Prostate gland (tissue), 2 donors: Measurements from ENCODE around the gene ANG. TPM values are rescaled to one million over a fixed set of nuclear protein-coding genes. Genes with fewer than 3 reads are reported as not detected.

Source experiments
- DNase-seq: peaks from one replicate; pipeline ENCODE4 v3.0.0-alpha.2; 2019; ENCODE audit warnings: low spot score
- H3K27ac ChIP-seq, 2 donors: fragments of 200-600 bp; sonication (generic); 2 replicates each; pipeline ENCODE4 v1.5.1; 2017 to 2019
- H3K27me3 ChIP-seq: fragments of 200-600 bp; sonication (generic); replicated peaks from 2 replicates; pipeline ENCODE4 v1.5.1; 2019; ENCODE audit not compliant: insufficient read depth
- H3K36me3 ChIP-seq, 2 donors: fragments of 200-600 bp; sonication (generic); 1 replicate in 1 of 2; 2 replicates in 1 of 2; pipeline versions ENCODE4 v1.5.1 to v1.8.1; 2017 to 2019
- H3K4me1 ChIP-seq: fragments of 200-600 bp; sonication (generic); replicated peaks from 2 replicates; pipeline ENCODE4 v1.5.1; 2019
- H3K4me3 ChIP-seq, 2 donors: fragments of 200-600 bp; sonication (generic); 2 replicates each; pipeline ENCODE4 v1.5.1; 2017 to 2019
- H3K9me3 ChIP-seq: fragments of 200-600 bp; sonication (generic); 2 replicates; pipeline ENCODE4 v1.5.1; 2017
- CTCF ChIP-seq, 4 experiments: fragments of 200-600 bp in 2 of 4; fragments of 450-650 bp in 2 of 4; sonication (generic) in 2 of 4; IDR thresholded peaks; 1 replicate in 3 of 4; 2 replicates in 1 of 4; pipeline ENCODE4 v1.5.1; 2016 to 2019; ENCODE audit warnings: antibody characterized with exemption in 4 of 4, mild to moderate bottlenecking in 2 of 4, moderate library complexity in 2 of 4
- POLR2A ChIP-seq: fragments of 450-650 bp; IDR thresholded peaks from one replicate; pipeline ENCODE4 v1.6.1; 2016; ENCODE audit warnings: antibody characterized with exemption, mild to moderate bottlenecking
- POLR2AphosphoS5 ChIP-seq: sonication (generic); formaldehyde crosslinking; IDR thresholded peaks from one replicate; pipeline ENCODE4 v1.6.1; 2017; ENCODE audit warnings: antibody characterized with exemption
- WGBS: methylation state at CpG from one replicate; pipeline ENCODE4 v1.1.5; 2018; 5-methylcytosine and 5-hydroxymethylcytosine counted together
- intact Hi-C: fragments of 100-400 bp; cut with DNase I; formaldehyde crosslinking; loops from one replicate; pipeline ENCODE4 v1.14.2; 2022
- total RNA-seq, 2 donors: library from RNA; depleted of rRNA; stranded (reverse); fragments of >200 nt; gene quantifications; one replicate each; pipeline ENCODE4 v1.1.0, GENCODE V29; 2016

The ANG gene
- total RNA-seq, 2 donors from 2014 or later: 58.6 to 78.2 TPM

GRCh38 chr14:20683125-20683890 is 5.3 kb upstream of the ANG start:
- Histone ChIP-seq H3K27ac (peak overlapping the region; percentile 99 to 100), H3K27me3 (no peaks in the 10 kb centered on the region), H3K36me3 (no peaks in the 10 kb centered on the region), H3K9me3 (no peaks in the 10 kb centered on the region), H3K4me3 (peak overlapping the region; percentile 65 to 73), H3K4me1 (no peaks in the 10 kb centered on the region)
- TF ChIP-seq CTCF (IDR thresholded peaks at IDR 0.05) (no peak), POLR2A (no peak), POLR2AphosphoS5 (no peak)
- intact Hi-C loops: loop anchor here (2.0 to 5.0 kb wide), 4 partner anchors 51 to 419 kb away; partner anchors contain the start of genes PIP4P1 and TMEM253
- WGBS: under 1% methylated on average over 38 of the region's 38 CpGs
- DNase-seq: peak; percentile 73

- Histone ChIP-seq H3K36me3 (no peaks in the 10 kb centered on the region), H3K27ac (peak within 1 kb of the TSS; percentile 99 to 100), H3K4me3 (peak within 1 kb of the TSS; percentile 65 to 73), H3K27me3 (no peaks in the 10 kb centered on the region), H3K9me3 (no peaks in the 10 kb centered on the region), H3K4me1 (no peaks in the 10 kb centered on the region)
- TF ChIP-seq CTCF (IDR thresholded peaks at IDR 0.05): no peak
- TF ChIP-seq POLR2A: peak; percentile 79
- peak; percentile 83 for TF ChIP-seq POLR2AphosphoS5
- DNase-seq: peak; percentile 93
- intact Hi-C loops: loop anchor here (2.0 to 5.0 kb wide), 6 partner anchors 52 to 418 kb away; partner anchors contain the start of genes PARP2, PIP4P1, TEP1 and TMEM253
- WGBS: under 1% methylated on average over 39 of the region's 42 CpGs
Measured at GRCh38 chr14:20683891-20684661, 4.5 kb upstream of the ANG start, which contains the start of gene RNASE4. Gene RNASE4 (plus strand): TSS chr14:20684560. CDS start chr14:20699372, 14,812 bp downstream.

GRCh38 chr14:20684662-20685456 is 3.7 kb upstream of the ANG start:
- Histone ChIP-seq H3K9me3 (no peaks in the 10 kb centered on the region), H3K4me3 (peak overlapping the region; percentile 65 to 73), H3K4me1 (no peaks in the 10 kb centered on the region), H3K36me3 (no peaks in the 10 kb centered on the region), H3K27ac (peak overlapping the region; percentile 99 to 100), H3K27me3 (no peaks in the 10 kb centered on the region)
- TF ChIP-seq POLR2A (no peak), POLR2AphosphoS5 (peak; percentile 48)
- intact Hi-C loops: loop anchor here (2.0 to 5.0 kb wide), 5 partner anchors 53 to 417 kb away; partner anchors contain the start of genes PARP2, PIP4P1, TEP1 and TMEM253
- 6% methylated on average over 22 of the region's 22 CpGs for WGBS
- peak; percentile 68 for DNase-seq

GRCh38 chr14:20686386-20687143 is 2.0 kb upstream of the ANG start:
- 44% methylated on average over 7 of the region's 7 CpGs for WGBS
- intact Hi-C loops: no loop called here
- peak; percentile 39 for DNase-seq

More at GRCh38 chr14:20686386-20687143, 2.0 kb upstream of the ANG start:
- Histone ChIP-seq H3K36me3 (no peaks in the 10 kb centered on the region), H3K4me3 (peak overlapping the region in 1 of 2 donors; percentile 65), H3K9me3 (no peaks in the 10 kb centered on the region), H3K4me1 (no peaks in the 10 kb centered on the region), H3K27me3 (no peaks in the 10 kb centered on the region), H3K27ac (peak overlapping the region; percentile 99 to 100)
- TF ChIP-seq POLR2AphosphoS5 (peak; percentile 40), POLR2A (no peak), CTCF (IDR thresholded peaks at IDR 0.05) (no peak)
